ENCODE results near the gene UGT1A6.
"Not testable (repeated sequence)": the region's sequence is repeated elsewhere in the genome, so short reads cannot be mapped to it uniquely, and the experiment has no call there.

The UGT1A6 gene

DNA sequence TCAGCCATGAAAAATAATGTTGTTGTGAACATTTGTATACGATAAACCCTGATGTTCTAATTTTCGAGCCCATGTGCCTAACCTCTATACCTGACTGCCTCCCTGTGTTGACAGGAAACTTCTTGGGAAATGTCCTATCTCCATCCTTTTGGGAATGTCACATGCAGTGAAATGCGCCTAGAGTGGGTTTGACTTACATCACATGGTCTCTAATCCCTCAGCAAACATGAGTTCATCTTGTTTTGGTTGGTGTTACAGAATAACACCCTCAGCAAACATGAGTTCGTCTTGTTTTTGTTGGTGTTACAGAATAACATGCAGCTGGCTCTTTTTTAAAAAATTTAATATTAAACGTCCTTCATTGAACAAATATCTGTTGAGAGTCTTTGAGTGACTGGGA is 4.3 kb upstream of the UGT1A6 start:
- DNase-seq: no peak

DNA sequence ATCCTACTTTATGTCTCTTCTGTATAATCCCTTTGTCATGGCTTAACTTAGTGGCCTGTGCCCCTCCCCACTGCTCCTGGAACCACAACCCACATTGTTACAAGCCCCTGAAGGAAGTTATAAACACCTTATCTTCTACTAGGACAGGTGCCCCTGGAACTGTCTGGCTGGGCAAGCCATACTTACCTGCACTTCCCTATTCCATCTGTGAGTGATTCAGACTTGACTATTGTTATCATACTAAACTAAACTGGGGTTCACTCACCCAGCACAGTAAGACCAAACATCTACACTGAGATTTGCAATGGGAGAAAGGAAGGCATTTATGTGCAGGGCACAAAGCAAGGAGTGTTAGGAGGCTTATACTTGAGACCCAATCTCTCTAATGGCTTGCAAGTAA is 3.7 kb upstream of the UGT1A6 start:
- DNase-seq: no peak

DNA sequence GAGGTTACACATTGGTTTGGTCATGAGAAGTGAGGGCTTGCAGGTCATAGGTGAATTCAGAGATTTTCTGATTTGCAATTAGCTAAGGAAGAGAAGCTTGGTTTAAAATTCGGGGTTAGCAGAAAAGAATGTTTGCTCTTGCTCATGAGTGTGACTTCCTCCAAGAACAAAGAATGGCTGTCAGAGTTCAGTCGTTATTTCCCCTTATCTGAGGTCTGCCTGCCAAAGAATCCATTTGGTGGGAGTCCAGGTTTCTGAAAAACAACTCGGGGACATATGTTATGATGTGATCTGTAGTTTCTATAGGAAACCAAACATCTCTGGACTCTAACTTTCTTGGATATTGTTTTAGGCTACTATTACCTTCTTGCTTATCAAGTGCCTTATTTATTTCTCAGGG is 3.2 kb upstream of the UGT1A6 start:
- DNase-seq: no peak

DNA sequence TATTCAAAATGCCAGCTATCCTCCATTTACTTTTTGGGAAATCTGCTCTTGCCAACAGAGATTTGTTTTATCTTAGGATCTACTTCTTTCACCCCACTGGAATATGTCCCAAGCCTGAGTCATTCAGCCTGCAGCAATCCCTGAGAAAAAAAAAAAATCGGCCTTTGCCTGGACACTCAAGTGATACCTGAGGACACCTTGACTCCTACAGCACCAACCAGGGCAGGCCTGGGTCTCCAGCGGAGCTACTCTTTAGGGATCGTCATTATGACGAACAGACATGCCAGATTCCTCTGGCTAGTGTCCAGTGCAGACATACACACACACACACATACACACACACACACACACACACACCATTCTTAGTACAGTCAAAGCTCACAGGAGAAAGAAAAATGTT is 2.2 kb upstream of the UGT1A6 start:
- no peak for DNase-seq

DNA sequence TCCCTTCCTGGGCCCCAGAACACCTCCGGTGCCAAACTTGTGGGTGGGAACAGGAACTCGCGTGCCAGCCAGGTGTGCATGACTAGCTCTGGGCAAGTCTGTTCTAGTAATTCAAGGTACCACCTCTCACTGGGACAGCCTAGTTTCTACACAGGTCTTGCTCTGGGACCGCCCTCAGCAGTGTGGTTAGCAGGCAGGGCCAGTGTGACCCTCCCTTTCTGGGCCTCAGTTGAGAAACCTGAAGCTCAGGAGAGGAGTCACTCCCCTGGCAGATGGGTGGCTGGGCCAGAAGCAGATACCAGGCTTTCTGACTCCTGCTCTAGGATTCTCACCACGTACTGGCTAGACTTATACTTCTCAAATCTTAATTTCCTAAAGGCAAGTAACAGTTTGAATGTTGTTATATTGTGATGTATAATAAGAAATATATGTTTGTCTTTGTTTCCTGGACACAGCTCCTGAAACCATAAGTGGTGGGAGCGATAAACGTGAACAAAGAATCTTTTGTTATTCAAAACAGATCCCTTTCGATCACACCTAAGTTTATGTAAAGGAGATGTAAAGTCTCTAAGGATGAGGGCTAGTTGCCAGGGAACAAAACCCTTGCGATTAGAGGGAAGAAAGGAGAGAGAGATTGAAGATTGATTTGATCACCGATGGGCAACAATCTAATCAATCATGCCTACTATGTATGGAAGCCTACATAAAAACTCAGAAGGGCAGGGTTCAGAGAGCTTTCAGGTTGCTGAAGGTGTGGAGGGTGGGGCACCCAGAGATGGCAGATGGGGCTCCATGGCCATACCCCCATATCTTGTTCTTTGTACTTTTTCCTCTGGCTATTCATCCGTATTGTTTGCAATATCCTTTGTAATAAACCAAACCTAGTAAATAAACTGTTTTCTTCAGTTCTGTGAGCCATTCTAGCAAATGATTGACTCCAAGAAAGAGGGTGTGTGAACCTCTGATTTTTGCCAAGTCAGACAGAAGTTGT is 952 bp upstream of the UGT1A6 start:
- no peak for DNase-seq

DNA sequence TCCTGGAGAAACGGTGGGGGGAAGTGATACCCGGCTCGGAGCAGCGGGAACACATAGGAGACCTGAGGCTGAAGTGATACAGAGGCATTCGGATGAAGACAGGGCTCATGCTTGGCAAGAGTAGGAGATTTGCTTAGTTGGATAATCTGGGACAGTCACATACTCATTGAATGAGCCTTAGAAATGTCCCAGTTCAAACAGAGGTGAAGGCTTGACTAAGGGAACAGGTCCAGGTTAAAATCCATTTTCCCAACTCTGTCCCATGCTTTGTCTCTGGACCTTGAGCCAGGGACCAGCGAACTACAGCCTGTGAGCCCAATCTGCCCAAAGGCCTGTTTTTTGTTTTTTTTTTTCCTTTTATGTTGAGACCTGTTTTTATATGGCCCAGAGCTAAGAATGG is 1.3 kb downstream of the UGT1A6 start:
- DNase-seq: no peak

DNA sequence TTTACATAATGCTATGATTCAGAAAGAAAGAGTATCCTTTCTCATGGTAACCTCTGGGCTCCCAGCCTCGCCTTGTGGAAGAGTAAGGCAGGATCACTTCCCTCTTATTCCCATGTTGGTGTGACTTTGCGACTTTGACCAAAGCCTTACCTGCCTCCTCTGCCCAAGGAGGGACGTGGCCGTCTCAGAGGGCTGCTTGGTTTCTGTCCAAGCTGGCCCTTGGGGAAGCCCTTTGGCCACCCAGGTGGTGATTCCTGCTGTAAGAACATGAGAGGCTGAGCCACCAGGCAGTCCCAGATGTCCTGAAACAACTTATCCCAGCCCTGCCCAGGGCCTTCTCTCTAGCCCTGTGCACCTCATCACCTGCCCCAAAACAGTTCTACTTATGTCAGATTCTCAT is 6.0 kb downstream of the UGT1A6 start:
- no peak for DNase-seq

DNA sequence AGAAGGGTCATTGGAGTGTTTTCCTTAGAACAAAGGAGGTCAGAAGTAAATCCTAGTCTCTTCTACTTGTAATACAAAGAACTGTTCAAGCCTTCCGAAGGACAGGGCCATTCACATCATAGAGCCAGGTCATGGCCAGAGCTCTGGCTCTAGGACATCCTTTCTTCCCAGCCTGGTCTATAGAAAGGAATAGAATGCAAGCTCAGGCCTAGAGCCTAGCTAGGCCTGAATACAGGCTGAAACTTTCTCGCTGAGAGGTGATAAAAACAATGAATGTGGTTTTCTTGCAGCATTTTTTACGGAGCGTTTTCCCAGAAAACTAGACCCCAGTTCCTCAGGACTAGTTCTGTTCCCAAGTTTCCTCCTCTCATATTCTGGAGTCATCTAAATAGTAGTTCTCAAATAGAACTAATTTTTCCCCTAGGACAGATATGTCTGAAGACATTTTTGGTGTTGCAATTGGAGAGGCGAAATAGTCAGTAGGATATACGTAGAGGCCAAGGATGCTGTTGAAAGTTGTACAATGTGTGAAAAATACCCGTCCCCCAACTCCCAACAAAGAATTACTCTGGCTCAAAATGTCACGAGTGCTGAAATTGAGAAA is 6.8 kb downstream of the UGT1A6 start:
- DNase-seq: no peak

DNA sequence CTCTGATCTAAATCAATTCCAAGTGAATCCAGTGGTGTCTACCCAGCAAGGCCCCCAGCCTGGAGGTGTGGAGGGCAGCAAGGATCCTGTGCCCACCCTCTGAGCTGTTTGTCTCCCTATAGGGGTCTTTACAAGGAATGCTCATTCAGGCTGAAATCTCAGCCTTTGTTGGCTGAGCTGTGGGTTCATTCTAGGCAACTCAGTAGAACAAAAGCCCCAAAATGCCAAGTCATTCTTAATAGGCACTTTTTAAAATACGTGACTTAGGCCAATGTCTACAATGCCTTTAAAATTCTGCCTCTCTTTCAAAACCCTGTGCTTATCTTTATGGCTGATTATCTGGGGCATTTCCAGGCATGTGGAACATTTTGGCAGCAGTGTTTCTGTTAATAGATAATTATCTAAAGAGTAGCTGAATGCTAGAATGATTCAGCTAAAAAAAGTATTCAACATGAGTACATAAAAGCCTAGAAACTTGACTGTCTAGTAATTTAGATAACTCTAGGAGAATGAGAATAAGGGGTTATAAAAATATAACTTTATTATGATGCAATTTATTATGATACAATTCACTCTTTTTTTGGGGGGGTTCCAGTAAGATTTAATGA is 7.4 kb downstream of the UGT1A6 start:
- DNase-seq: no peak

DNA sequence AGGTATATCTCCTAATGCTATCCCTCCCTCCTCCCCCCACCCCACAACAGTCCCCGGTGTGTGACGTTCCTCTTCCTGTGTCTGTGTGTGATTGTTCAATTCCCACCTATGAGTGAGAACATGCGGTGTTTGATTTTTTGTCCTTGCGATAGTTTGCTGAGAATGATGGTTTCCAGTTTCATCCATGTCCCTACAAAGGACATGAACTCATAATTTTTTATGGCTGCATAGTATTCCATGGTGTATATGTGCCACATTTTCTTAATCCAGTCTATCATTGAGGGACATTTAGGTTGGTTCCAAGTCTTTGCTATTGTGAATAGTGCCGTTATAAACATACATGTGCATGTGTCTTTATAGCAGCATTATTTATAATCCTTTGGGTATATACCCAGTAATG is 8.2 kb downstream of the UGT1A6 start:
- not testable (repeated sequence) for DNase-seq

DNA sequence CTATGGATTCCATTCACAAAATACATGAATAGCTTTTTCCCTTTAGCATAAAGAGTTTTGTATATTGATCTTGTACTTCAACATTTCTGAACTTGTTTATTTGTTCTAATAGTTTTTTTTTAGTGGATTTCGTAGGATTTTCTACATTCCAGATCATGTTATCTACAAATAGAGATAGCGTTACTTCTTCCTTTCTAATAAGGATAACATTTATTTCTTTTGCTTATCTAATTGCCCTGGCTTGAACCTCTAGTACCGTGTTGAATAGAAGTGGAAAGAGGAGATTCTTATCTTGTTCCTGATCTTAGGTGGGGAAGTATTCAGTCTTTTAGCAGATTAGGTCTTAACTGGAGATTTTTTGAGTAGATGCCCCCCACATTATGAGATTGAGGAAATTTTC is 9.5 kb downstream of the UGT1A6 start:
- DNase-seq: no peak

DNA sequence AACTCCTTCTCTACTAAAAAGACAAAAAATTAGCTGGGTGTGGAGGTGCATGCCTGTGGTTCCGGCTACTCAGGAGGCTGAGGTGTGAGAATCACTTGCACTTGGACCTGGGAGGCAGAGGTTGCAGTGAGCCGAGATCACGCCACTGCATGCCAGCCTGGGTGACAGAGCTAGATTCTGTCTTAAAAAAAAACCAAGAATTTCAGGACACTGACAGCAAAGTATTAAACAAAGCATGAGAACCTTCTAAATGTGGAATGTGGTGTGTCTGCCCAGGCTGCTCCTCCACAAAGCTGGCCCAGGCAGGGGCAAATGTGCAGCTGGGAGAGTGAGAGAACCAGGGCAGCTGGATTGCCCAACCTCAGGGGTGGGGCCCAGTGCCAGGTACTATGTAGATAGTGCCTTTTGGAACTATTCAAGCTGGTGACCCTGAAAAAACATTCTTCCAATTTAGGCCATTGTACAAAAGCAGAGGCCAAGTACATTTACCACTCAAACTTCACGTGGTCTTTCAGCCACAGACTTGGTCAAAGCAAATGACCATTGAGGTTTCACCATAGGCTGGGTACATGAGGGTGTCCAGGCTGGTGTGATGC is 13.3 kb downstream of the UGT1A6 start:
- DNase-seq: no peak

DNA sequence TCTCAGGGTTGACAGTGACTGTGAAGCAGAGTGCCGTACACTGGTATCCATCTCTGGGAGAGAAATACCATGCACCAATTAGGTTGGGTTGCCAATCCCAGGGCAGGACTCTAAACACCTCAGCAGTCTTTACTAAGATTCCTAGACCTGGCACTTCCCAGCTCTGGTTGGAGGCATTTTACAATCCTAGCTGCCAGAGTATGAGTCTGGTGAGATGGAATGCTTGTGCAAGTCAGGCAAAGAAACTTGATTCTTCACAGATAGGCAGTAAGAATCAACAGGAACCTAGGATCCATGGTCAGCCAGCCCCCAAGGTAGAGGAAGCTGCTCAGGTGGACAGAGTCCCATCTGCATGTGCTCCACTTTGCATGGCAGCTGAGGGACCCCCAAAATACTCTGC is 14.0 kb downstream of the UGT1A6 start:
- no peak for DNase-seq

DNA sequence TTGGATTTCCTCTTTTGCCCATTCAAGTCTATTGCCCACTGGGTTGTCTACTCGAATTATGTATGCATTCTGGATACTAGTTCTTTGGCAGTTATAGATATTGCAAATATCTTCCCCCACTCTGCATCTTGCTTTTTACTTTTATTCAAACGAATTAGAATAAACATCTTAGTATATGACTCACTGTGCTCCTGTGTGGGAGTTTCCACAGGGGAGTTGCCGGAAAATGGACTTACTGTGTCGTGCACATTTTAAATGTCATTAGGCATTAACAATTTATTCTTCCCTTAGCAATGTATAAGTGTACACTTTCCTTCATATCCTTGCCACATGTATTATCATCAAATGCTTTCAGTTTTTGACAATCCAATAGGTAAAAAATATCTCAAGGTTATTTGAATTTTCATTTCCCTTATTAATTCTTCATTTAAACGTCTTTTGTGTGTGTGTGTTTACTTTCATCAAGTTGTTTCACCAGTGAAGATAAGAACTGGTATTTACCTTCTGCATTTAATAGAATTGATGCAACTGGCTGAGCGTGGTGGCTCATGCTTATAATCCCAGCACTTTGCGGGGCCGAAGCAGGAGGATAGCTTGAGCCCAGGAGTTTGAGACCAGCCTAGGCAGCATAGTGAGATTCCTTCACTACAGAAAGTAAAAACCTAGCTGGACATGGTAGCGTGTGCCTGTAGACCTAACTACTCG is 15.4 kb downstream of the UGT1A6 start:
- DNase-seq: no peak

DNA sequence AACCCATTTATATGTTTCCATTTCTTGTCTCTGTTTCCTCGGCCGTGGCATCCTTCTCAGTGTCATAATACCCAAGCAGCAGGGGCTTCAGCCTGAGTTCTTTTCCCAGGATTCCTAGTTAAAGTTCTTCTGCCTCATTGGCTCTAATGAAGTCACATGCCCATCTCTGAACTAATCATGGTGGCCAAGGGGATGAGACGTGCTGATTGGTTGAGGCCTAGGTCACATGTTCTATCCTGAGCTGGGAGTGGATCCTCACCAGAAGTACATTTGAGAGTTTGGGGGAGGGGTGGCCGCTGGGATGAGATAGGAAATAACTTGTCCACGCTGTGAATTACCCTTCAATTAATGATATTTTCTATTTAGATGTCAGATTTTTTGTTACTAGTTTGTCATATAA is 16.3 kb downstream of the UGT1A6 start:
- DNase-seq: no peak

DNA sequence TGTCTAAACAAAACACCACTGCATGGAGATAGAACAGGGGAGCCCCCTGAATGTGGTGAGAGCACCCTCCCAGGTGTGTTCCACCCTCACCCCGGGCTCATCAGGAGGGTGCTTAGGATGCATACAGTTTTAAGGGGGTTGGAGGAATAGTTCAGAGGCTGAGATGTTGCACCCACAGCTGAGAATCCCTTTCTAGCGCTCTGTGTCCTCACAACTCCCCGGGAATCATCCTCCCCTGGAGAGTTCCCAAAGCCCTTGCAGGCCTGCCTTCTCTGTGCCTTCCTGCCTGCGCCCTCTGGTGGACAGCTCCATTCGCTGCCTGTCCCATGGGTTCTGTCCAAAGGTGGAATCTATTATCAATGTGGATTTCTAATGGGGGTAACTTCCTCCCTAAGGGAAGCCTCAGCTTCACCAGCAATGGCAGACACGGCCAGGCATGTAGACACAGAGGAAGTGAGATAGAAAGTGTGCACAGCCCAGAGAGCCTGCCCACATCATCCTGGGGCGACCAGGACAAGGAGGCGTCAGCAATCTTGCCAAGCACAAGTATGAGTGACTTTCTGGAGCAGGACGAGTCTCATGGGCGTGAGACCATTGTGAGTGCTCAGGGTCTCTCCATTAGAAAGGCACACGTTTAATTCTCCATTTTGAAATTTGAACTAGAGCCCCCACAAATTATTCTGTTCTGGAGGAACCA is 18.8 kb downstream of the UGT1A6 start:
- DNase-seq: peak; percentile 50

DNA sequence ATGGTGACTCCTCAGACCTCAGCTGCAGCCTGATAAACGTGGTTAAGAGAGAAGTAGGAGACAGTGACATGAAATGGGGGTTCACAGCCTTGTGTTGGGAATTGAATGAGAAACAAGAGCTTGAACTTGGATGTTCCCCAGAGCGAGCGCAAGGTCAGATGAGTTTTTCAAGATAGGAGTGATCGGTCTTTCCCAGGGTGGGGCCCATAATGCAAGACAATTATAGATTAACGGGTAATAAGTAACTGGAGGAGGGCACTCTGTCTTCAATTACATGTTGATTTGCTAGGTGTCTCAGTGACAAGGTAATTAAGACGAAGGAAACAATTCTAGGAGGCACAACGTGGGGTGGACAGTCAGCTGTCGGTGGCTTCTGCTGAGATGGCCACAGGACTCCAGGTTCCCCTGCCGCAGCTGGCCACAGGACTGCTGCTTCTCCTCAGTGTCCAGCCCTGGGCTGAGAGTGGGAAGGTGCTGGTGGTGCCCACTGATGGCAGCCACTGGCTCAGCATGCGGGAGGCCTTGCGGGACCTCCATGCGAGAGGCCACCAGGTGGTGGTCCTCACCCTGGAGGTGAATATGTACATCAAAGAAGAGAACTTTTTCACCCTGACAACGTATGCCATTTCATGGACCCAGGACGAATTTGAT is 20.0 kb downstream of the UGT1A6 start, which contains the start of gene UGT1A5:
Gene UGT1A5, plus strand, starts transcription at position 297 of the 651 bp plus-strand sequence. Its CDS starts 85 bp downstream, at position 382.
- no peak for DNase-seq

DNA sequence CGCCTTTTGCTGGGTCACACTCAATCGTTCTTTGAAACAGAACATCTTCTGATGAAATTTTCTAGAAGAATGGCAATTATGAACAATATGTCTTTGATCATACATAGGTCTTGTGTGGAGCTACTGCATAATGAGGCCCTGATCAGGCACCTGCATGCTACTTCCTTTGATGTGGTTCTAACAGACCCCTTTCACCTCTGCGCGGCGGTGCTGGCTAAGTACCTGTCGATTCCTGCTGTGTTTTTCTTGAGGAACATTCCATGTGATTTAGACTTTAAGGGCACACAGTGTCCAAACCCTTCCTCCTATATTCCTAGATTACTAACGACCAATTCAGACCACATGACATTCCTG is 20.5 kb downstream of the UGT1A6 start:
- no peak for DNase-seq

DNA sequence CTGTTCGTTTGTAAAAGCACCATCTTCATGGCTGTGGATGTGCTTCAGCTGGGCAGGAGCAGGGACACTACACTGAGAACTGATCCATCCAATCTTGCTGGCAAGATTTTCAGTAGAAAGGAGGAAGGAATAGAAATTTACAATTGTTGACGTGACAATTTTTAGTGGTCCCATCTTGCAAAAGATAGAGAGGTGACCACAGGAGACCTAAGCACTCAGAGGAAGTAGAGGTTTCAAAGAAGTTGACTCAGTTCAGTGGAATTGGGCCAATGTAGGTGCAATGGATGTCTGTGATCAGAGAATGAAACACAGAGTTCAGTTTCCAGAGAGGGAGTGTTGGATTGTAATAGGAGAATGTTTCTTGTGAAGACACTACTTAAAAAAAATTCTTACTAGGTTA is 21.4 kb downstream of the UGT1A6 start:
- no peak for DNase-seq

DNA sequence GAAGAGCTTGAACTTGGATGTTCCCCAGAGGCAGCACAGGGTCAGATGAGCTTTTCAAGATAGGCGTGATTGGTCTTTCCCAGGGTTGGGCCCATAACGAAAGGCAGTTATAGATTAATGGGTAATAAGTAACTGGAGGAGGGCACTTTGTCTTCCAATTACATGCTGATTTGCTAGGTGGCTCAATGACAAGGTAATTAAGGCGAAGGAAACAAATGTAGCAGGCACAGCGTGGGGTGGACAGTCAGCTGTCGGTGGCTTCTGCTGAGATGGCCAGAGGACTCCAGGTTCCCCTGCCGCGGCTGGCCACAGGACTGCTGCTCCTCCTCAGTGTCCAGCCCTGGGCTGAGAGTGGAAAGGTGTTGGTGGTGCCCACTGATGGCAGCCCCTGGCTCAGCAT is 25.9 kb downstream of the UGT1A6 start, which contains the start of gene UGT1A4:
Gene UGT1A4, plus strand, starts transcription at position 185 of the 400 bp plus-strand sequence. Its CDS starts 85 bp downstream, at position 270.
- no peak for DNase-seq

DNA sequence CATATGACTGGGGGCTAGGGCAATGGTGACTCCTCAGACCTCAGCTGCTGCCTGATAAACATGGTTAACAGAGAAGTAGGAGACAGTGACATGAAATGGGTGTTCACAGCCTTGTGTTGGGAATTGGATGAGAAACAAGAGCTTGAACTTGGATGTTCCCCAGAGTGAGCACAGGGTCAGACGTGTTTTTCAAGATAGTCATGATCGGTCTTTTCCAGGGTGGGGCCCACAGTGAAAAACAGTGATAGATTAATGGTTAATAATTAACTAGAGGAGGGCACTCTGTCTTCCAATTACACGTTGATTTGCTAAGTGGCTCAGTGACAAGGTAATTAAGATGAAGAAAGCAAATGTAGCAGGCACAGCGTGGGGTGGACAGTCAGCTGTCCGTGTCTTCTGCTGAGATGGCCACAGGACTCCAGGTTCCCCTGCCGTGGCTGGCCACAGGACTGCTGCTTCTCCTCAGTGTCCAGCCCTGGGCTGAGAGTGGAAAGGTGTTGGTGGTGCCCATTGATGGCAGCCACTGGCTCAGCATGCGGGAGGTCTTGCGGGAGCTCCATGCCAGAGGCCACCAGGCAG is 36.1 kb downstream of the UGT1A6 start, which contains the start of gene UGT1A3:
Gene UGT1A3, plus strand, starts transcription at position 320 of the 579 bp plus-strand sequence. Its CDS starts 85 bp downstream, at position 405.
- no peak for DNase-seq
